Right lung (tissue), 5 donors: ENCODE measurements around the gene TFCP2. TPM values are rescaled to one million over a fixed set of nuclear protein-coding genes. Genes with fewer than 3 reads are reported as not detected.
A peak's percentile ranks its signal among the peaks of the same experiment; 100 is the strongest.
"Not testable (repeated sequence)": the region's sequence is repeated elsewhere in the genome, so short reads cannot be mapped to it uniquely, and the experiment has no call there.

Experiments
- DNase-seq, 2 donors: peaks; one replicate each; pipeline ENCODE4 v3.0.0-alpha.2; 2013
- polyA plus RNA-seq, 5 donors: library from polyadenylated mRNA; unstranded; fragments of 120-200 nt; gene quantifications; one replicate each; pipeline versions ENCODE4 v1.2.1 to v1.2.3, GENCODE V29; 2013; ENCODE audit warnings: inconsistent platforms in 1 of 5, low replicate concordance in 1 of 5; ENCODE audit not compliant: insufficient read length in 5 of 5, insufficient read depth in 1 of 5

The TFCP2 gene
- polyA plus RNA-seq, 5 donors: 48.3 to 54.9 (median 53.3) TPM

GRCh38 chr12:51082561-51083125 is 90.3 kb downstream of the TFCP2 start:
- DNase-seq: peak in 1 of 2 donors; percentile 50

GRCh38 chr12:51081421-51081820 is 91.5 kb downstream of the TFCP2 start:
- DNase-seq: peak in 1 of 2 donors; percentile 15

- no peak for DNase-seq
These were observed 92.8 kb downstream of the TFCP2 start for GRCh38 chr12:51080136-51080535.

- not testable (repeated sequence) for DNase-seq
These were observed 94.1 kb downstream of the TFCP2 start for GRCh38 chr12:51078866-51079265.

- DNase-seq: not testable (repeated sequence)
These were observed 94.6 kb downstream of the TFCP2 start for GRCh38 chr12:51078346-51078745.

- no peak for DNase-seq
These were observed 95.0 kb downstream of the TFCP2 start for GRCh38 chr12:51077930-51078329.

GRCh38 chr12:51076236-51076930 is 96.6 kb downstream of the TFCP2 start:
- no peak for DNase-seq

GRCh38 chr12:51075390-51075789 is 97.5 kb downstream of the TFCP2 start:
- no peak for DNase-seq

GRCh38 chr12:51071663-51072062 is 101.3 kb downstream of the TFCP2 start:
- no peak for DNase-seq

GRCh38 chr12:51070004-51070403 is 102.9 kb downstream of the TFCP2 start:
- no peak for DNase-seq

- DNase-seq: no peak
These were observed 105.2 kb downstream of the TFCP2 start for GRCh38 chr12:51067771-51068170.

- no peak for DNase-seq
These were observed 105.7 kb downstream of the TFCP2 start for GRCh38 chr12:51067229-51067628.

GRCh38 chr12:51065530-51065929 is 107.4 kb downstream of the TFCP2 start:
- DNase-seq: no peak

GRCh38 chr12:51062631-51063397 is 110.1 kb downstream of the TFCP2 start:
- DNase-seq: no peak

GRCh38 chr12:51059086-51059485 is 113.8 kb downstream of the TFCP2 start:
- no peak for DNase-seq

GRCh38 chr12:51056242-51056641 is 116.7 kb downstream of the TFCP2 start:
- DNase-seq: no peak

- DNase-seq: no peak
These were observed 117.9 kb downstream of the TFCP2 start for GRCh38 chr12:51055060-51055459.

- DNase-seq: no peak
These were observed 121.1 kb downstream of the TFCP2 start for GRCh38 chr12:51051787-51052186.

- no peak for DNase-seq
These were observed 123.4 kb downstream of the TFCP2 start for GRCh38 chr12:51049525-51049924.

GRCh38 chr12:51048661-51049251 is 124.2 kb downstream of the TFCP2 start:
- no peak for DNase-seq

- DNase-seq: peak; percentile 96 to 97
These were observed 125.0 kb downstream of the TFCP2 start, which contains the start of gene LETMD1 for GRCh38 chr12:51047655-51048540. Gene LETMD1 (plus strand): TSS chr12:51048327. CDS start chr12:51048357, 30 bp downstream.
